OCI-LY7 (cell line): ENCODE measurements around the gene UBE2G1. TPM values are rescaled to one million over a fixed set of nuclear protein-coding genes. Genes with fewer than 3 reads are reported as not detected.

Source experiments
- BruUV-seq: library from RNA; stranded (reverse); fragments of 400-500 nt; replicated peaks from 2 replicates; lab custom pipeline; 2021; lab: Mats Ljungman, UMichigan
- CTCF ChIA-PET: fragments of 300-600 bp; sonication (Branson Sonifier 250); formaldehyde crosslinking; loops from one replicate; lab custom pipeline; 2022; ENCODE audit warnings: antibody characterized with exemption; ENCODE audit not compliant: unreplicated experiment; lab: Charles Lee
- POLR2A ChIA-PET: fragments of 300-600 bp; sonication (Branson Sonifier 250); formaldehyde crosslinking; loops from one replicate; lab custom pipeline; 2022; ENCODE audit warnings: antibody characterized with exemption; lab: Charles Lee
- DNase-seq: peaks from one replicate; pipeline ENCODE4 v3.0.0-alpha.2; 2015; ENCODE audit warnings: low spot score
- H2AFZ ChIP-seq: fragments of 200-600 bp; sonication (generic), shearing (Covaris generic); 2 replicates; pipeline ENCODE4 v1.6.1; 2014; ENCODE audit warnings: mild to moderate bottlenecking, antibody characterized with exemption, low read length, moderate library complexity
- H3K27ac ChIP-seq: fragments of 200-600 bp; sonication (generic); 2 replicates; pipeline ENCODE4 v1.5.1; 2014; ENCODE audit warnings: mixed run types, low read depth, mild to moderate bottlenecking, moderate library complexity, low read length, inconsistent platforms; ENCODE audit not compliant: poor library complexity, severe bottlenecking
- H3K36me3 ChIP-seq: fragments of 200-600 bp; sonication (generic); 2 replicates; pipeline ENCODE4 v1.6.1; 2014; ENCODE audit warnings: mild to moderate bottlenecking, antibody characterized with exemption, low read length, moderate library complexity, mixed read lengths; ENCODE audit not compliant: insufficient read depth
- H3K4me1 ChIP-seq: fragments of 200-600 bp; sonication (generic); 2 replicates; pipeline ENCODE4 v1.5.1; 2014; ENCODE audit warnings: mild to moderate bottlenecking, low read length; ENCODE audit not compliant: insufficient read depth, poor library complexity, severe bottlenecking
- H3K4me2 ChIP-seq: fragments of 200-600 bp; sonication (generic); 2 replicates; pipeline ENCODE4 v1.6.1; 2014; ENCODE audit warnings: mild to moderate bottlenecking, low read length
- H3K4me3 ChIP-seq: fragments of 200-600 bp; sonication (generic); 2 replicates; pipeline ENCODE4 v1.5.1; 2014; ENCODE audit warnings: mild to moderate bottlenecking, low read depth, low read length; ENCODE audit not compliant: poor library complexity, severe bottlenecking
- H3K79me2 ChIP-seq: fragments of 200-600 bp; sonication (generic); 2 replicates; pipeline ENCODE4 v1.6.1; 2016; ENCODE audit warnings: low read depth, mild to moderate bottlenecking, low read length, moderate library complexity, mixed read lengths; ENCODE audit not compliant: insufficient read depth
- H3K9me2 ChIP-seq: fragments of 200-600 bp; sonication (generic); 2 replicates; pipeline ENCODE4 v1.6.1; 2016; ENCODE audit warnings: mild to moderate bottlenecking, low read length, mixed read lengths; ENCODE audit not compliant: insufficient read depth
- H3K9me3 ChIP-seq: fragments of 200-600 bp; sonication (generic); 2 replicates; pipeline ENCODE4 v1.6.1; 2014; ENCODE audit warnings: mild to moderate bottlenecking, mixed run types, low read length, mixed read lengths
- H4K20me1 ChIP-seq: fragments of 200-600 bp; sonication (generic); 2 replicates; pipeline ENCODE4 v1.6.1; 2014; ENCODE audit warnings: mild to moderate bottlenecking, antibody characterized with exemption, low read length, moderate library complexity, mixed read lengths; ENCODE audit not compliant: insufficient read depth
- EZH2phosphoT487 ChIP-seq: fragments of 200-600 bp; sonication (generic); IDR thresholded peaks from 2 replicates; pipeline ENCODE4 v1.6.1; 2018; ENCODE audit warnings: low read depth, borderline replicate concordance, mild to moderate bottlenecking, mixed run types, antibody characterized with exemption, low read length, moderate library complexity, mixed read lengths
- intact Hi-C: fragments of 100-400 bp; cut with micrococcal nuclease; formaldehyde crosslinking; loops from one replicate; pipeline ENCODE4 v1.10.0; 2022; ENCODE audit not compliant: unreplicated experiment
- total RNA-seq, 2 experiments: library from RNA; depleted of rRNA in 1 of 2; stranded (reverse); fragments of >200 nt in 1 of 2; shearing (Covaris generic) in 1 of 2; gene quantifications; 2 replicates each; pipeline ENCODE4 v1.2.3, GENCODE V29; 2014 to 2022
- TF ChIP-seq, protein P1 (sequence below): fragments of 200-600 bp; sonication (generic); conservative IDR thresholded peaks from 2 replicates; pipeline ENCODE4 v1.5.1; 2014; ENCODE audit warnings: mild to moderate bottlenecking, antibody characterized with exemption, low read length, moderate library complexity, mixed read lengths

The UBE2G1 gene
- total RNA-seq, 2 experiments from 2014 or later, result 115 to 216 TPM

DNA sequence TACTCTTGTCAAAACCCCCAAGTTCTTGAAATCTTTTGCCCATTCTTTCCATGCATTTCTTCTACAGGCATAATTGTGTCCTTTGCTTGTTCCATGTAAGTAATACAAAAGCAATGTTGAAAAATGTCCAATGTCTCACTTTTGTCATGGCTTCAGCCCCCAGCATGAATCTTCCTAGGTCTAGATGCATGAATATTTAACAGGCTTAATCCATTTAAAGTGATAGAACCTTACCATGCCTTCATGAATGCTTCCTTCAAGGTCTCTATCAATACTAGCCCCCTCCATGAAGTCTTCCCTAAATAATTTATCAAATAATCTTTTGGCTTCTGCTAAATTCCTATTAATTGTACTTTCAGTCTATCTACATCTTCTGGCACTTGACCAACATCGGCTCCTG lies 56.6 kb downstream of the UBE2G1 start:
- peaks cover 35% of the 10 kb centered on the region for H4K20me1 ChIP-seq
- H3K4me1 ChIP-seq, result peaks cover 26% of the 10 kb centered on the region
- H3K9me2 ChIP-seq, result no peaks in the 10 kb centered on the region
- TF ChIP-seq, protein P1, sequence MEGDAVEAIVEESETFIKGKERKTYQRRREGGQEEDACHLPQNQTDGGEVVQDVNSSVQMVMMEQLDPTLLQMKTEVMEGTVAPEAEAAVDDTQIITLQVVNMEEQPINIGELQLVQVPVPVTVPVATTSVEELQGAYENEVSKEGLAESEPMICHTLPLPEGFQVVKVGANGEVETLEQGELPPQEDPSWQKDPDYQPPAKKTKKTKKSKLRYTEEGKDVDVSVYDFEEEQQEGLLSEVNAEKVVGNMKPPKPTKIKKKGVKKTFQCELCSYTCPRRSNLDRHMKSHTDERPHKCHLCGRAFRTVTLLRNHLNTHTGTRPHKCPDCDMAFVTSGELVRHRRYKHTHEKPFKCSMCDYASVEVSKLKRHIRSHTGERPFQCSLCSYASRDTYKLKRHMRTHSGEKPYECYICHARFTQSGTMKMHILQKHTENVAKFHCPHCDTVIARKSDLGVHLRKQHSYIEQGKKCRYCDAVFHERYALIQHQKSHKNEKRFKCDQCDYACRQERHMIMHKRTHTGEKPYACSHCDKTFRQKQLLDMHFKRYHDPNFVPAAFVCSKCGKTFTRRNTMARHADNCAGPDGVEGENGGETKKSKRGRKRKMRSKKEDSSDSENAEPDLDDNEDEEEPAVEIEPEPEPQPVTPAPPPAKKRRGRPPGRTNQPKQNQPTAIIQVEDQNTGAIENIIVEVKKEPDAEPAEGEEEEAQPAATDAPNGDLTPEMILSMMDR, result no peak
- TF ChIP-seq EZH2phosphoT487, result no peak
- no peak for DNase-seq
- H3K9me3 ChIP-seq, result no peaks in the 10 kb centered on the region
- H3K4me3 ChIP-seq, result no peak overlapping the region
- no peak overlapping the region for H2AFZ ChIP-seq
- ChIA-PET POLR2A (no interaction called here), CTCF (no interaction called here)
- H3K79me2 ChIP-seq, result peaks cover 94% of the 10 kb centered on the region
- BruUV-seq, result no TSS peak
- intact Hi-C loops, result no loop called here
- no peak overlapping the region for H3K4me2 ChIP-seq
- no peak overlapping the region for H3K27ac ChIP-seq
- peaks cover 93% of the 10 kb centered on the region for H3K36me3 ChIP-seq

DNA sequence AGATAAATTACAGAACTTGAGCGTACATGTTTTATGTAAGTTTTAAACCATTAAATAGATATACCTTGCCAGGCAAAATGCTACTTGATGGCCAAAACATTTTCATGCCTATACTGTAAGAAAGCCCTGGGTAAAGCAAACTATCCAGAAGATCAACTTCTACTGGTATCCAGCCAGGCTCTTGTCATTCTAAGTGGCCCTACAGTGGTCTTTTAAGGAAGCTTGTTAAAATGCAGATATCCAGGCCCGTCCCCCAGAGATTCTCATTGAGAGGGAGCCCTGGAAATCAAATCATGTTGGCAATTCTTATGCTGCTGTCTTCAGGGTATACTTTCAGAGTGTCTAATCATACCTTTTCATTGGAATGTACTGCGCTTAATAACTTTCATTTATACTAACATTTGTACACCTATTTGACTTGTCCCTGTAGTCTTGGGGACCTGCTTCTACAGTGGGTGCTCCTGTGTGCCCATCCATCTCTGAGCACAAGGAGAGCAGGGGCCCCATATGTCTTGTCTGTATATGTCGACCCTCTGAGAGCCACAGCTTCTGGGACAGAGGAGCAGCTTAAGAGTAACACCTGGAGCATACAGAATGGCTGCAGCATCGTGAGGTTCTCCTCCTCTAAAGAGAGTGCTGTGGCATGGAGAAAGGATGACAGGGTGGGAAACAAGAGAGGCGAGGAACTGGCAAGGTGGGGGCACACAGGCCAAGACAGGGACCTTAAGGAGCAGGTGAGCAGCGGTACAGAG lies 59.1 kb downstream of the UBE2G1 start:
- ChIA-PET CTCF (no interaction called here), POLR2A (no interaction called here)
- H2AFZ ChIP-seq, result no peak overlapping the region
- H3K4me3 ChIP-seq, result no peak overlapping the region
- H3K9me3 ChIP-seq, result no peaks in the 10 kb centered on the region
- H3K4me2 ChIP-seq, result no peak overlapping the region
- intact Hi-C loops, result no loop called here
- no peaks in the 10 kb centered on the region for H3K9me2 ChIP-seq
- BruUV-seq, result no TSS peak
- H3K79me2 ChIP-seq, result peaks cover 93% of the 10 kb centered on the region
- H3K36me3 ChIP-seq, result peaks cover 92% of the 10 kb centered on the region
- no peak for TF ChIP-seq EZH2phosphoT487
- TF ChIP-seq, protein P1, result no peak
- H3K4me1 ChIP-seq, result peaks cover 15% of the 10 kb centered on the region
- no peak for DNase-seq
- peaks cover 27% of the 10 kb centered on the region for H4K20me1 ChIP-seq
- H3K27ac ChIP-seq, result no peak overlapping the region

DNA sequence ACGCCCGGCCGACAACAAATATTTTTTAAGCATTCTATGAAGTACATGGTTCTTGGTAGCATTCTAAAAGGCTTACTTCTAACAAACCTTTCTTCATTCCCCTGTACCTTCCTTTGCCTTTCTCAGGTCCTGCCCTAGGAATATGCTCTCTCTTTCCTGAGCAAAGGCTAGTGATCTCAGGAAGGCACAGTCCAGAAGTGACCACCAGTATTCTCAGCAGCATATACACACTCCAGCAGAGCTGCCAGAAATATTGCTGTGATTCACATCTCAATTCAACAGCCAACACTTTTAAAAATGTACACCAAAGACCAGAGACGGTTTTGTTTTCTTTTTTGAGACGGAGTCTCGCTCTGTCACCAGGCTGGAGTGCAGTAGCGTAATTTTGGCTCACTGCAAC lies 61.3 kb downstream of the UBE2G1 start:
- H4K20me1 ChIP-seq, result peaks cover 20% of the 10 kb centered on the region
- peaks cover 91% of the 10 kb centered on the region for H3K79me2 ChIP-seq
- BruUV-seq, result no TSS peak
- intact Hi-C loops, result no loop called here
- DNase-seq, result no peak
- peaks cover 7% of the 10 kb centered on the region for H3K4me1 ChIP-seq
- no peak overlapping the region for H3K4me3 ChIP-seq
- H3K4me2 ChIP-seq, result no peak overlapping the region
- ChIA-PET CTCF (no interaction called here), POLR2A (no interaction called here)
- no peak overlapping the region for H3K27ac ChIP-seq
- no peak overlapping the region for H2AFZ ChIP-seq
- no peaks in the 10 kb centered on the region for H3K9me3 ChIP-seq
- no peaks in the 10 kb centered on the region for H3K9me2 ChIP-seq
- peaks cover 95% of the 10 kb centered on the region for H3K36me3 ChIP-seq
- no peak for TF ChIP-seq EZH2phosphoT487
- TF ChIP-seq, protein P1, result no peak
